Measurements from ENCODE around the gene CCL17. TPM values are rescaled to one million over a fixed set of nuclear protein-coding genes. Genes with fewer than 3 reads are reported as not detected.

Gene CCL17
- not detected in 2 replicates for polyA plus RNA-seq (2011; rRNA removed)
- not detected in 2 replicates for polyA minus RNA-seq (2011; rRNA and poly(A)+ RNA removed)

DNA sequence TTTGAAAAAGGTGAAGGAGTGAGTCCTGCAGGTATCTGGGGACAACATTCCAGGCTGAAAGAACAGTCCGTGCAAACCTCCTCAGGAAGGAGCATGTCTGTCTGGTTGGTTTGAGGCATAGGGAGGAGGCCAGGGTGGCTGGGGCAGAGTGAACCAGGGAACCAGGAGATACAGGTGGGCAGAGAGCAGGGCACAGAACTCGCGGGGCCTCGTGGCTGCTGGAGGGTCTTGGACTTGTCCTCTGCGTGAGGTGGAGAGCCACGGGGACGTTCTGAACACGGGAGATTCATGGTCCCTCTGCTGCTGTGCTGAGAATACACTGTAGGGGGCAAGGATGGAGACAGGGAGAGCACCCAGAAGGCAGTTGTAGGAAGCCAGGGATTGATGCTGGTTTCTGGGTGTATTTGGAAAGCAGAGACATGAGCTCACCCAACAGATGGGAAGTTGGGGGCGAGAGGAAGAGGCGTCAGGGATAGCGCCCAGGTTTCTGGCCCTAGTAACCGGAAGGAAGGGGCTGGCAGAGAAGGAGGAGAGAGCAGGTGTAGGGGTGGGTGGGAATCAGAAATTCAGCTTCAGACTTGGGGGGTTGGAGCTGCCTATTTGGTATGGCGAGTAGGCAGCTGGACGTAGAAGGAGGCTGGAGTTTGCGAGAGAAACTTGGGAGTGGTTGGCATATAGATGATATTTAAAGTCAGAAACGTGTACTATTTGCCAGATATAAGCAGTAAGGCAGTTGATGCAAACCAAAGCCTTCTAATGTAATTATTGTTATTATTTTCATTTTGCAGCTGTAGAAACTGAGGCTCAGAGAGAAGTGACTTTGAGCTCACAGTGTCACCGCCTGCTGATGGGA, at the start of gene CCL17:
CCL17 (plus strand) TSS at position 803 of the 853 bp plus-strand sequence. CDS start 9,166 bp downstream, outside the sequence.
- ChIA-PET POLR2A (no interaction called here), CTCF (interaction anchor here (0.9 to 3.2 kb wide), 3 partner anchors 12 to 115 kb away, joined by 3 to 21 read pairs (median 4); no protein-coding TSS in a partner anchor)
- no peak for DNase-seq (ENCODE audit: low read depth)
- peaks cover 10% of the 10 kb centered on the region for H3K27me3 ChIP-seq (ENCODE audit: control insufficient read depth, insufficient read depth, low read length)
- H3K36me3 ChIP-seq (ENCODE audit: control insufficient read depth, insufficient read depth, low read length): no peaks in the 10 kb centered on the region
- TF ChIP-seq, protein P1, sequence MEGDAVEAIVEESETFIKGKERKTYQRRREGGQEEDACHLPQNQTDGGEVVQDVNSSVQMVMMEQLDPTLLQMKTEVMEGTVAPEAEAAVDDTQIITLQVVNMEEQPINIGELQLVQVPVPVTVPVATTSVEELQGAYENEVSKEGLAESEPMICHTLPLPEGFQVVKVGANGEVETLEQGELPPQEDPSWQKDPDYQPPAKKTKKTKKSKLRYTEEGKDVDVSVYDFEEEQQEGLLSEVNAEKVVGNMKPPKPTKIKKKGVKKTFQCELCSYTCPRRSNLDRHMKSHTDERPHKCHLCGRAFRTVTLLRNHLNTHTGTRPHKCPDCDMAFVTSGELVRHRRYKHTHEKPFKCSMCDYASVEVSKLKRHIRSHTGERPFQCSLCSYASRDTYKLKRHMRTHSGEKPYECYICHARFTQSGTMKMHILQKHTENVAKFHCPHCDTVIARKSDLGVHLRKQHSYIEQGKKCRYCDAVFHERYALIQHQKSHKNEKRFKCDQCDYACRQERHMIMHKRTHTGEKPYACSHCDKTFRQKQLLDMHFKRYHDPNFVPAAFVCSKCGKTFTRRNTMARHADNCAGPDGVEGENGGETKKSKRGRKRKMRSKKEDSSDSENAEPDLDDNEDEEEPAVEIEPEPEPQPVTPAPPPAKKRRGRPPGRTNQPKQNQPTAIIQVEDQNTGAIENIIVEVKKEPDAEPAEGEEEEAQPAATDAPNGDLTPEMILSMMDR (IDR thresholded peaks at IDR 0.05; ENCODE audit: insufficient read depth, low read depth, low read length): no peak
- no peak within 1 kb of the TSS for H3K4me3 ChIP-seq (ENCODE audit: low read depth, low read length)

DNA sequence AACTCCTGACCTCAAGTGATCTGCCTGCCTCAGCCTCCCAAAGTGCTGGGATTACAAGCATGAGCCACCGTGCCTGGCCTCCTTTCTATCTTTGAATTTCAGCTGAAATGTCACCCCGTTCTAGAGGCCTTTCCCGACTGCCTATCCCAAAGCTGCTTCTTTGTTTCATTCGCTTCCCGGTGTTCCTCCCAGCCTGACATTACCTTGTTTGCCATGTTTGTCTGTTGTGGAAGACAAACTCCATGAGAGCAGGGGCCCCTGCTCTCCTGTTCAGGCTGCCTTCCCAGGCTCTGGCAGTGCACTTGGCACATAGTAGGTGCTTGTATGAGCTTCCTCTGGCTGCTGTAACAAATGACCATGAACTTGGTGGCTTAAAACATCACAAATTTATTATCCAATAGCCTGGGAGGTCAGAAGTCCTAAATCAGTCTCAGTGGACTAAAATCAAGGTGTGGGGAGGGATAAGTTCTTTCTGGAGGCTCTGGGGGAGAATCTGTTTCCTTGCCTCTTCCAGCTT, 48.6 kb upstream of the CCL17 start:
- POLR2A ChIA-PET: no interaction called here
- Histone ChIP-seq H3K4me3 (ENCODE audit: low read depth, low read length) (no peak overlapping the region), H3K27me3 (ENCODE audit: control insufficient read depth, insufficient read depth, low read length) (peaks cover 18% of the 10 kb centered on the region), H3K36me3 (ENCODE audit: control insufficient read depth, insufficient read depth, low read length) (no peaks in the 10 kb centered on the region)
- CTCF ChIA-PET: no interaction called here
- no peak for DNase-seq (ENCODE audit: low read depth)
- TF ChIP-seq, protein P1 (IDR thresholded peaks at IDR 0.05; ENCODE audit: insufficient read depth, low read depth, low read length): no peak

DNA sequence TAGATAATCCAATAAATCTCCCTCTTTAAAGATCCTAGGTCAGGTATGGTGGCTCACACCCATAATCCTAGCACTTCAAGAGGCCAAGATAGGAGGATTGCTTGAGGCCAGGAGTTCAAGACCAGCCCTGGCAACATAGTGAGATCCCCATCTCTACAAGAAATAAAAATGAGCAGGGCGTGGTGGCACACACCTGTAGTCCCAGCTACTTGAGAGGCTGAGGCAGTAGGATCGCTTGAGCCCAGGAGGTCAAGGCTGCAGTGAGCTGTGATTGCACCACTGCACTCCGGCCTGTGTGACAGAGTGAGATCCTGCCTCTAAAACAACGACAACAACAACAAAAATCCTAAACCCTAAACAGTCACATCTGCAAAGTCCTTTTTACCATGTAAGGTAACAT, 48.0 kb upstream of the CCL17 start:
- ChIA-PET CTCF (no interaction called here), POLR2A (no interaction called here)
- Histone ChIP-seq H3K36me3 (ENCODE audit: control insufficient read depth, insufficient read depth, low read length) (no peaks in the 10 kb centered on the region), H3K27me3 (ENCODE audit: control insufficient read depth, insufficient read depth, low read length) (peaks cover 21% of the 10 kb centered on the region), H3K4me3 (ENCODE audit: low read depth, low read length) (no peak overlapping the region)
- DNase-seq (ENCODE audit: low read depth): no peak
- TF ChIP-seq, protein P1 (IDR thresholded peaks at IDR 0.05; ENCODE audit: insufficient read depth, low read depth, low read length): no peak

DNA sequence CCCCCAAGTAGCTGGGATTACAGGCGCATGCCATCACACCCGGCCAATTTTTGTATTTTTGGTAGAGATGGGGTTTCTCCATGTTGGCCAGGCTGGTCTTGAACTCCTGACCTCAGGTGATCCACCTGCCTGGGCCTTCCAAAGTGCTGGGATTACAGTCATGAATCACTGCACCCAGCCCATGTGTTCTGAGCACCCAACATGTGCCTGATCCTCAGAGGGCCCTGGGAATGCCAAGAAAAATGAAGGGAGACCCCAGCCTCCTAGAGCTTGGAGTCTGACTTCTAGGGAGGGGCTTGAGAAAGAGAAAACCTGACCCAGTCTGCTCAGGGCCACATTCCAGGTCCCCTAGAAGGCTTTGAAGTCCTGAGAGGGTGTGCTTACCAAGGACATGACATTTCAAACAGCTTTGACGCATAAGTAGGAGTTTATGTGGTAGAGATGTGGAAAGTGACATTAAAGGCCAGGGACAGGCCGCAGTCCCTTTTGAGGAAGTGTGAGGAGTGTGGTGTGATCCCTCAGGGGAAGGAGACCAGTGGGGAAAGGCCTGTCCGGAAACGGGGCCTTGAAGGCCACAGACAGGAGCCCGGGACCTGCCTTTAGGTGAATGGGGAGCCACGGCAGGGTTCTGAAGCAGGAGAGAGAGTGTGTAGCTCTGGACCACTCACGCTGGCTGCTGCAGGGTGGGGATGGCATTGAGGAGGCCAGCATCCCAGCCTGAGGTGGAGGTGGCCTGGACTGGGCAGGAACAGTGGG, 47.1 kb upstream of the CCL17 start:
- CTCF ChIA-PET: no interaction called here
- H3K4me3 ChIP-seq (ENCODE audit: low read depth, low read length): no peak overlapping the region
- POLR2A ChIA-PET: no interaction called here
- no peaks in the 10 kb centered on the region for H3K36me3 ChIP-seq (ENCODE audit: control insufficient read depth, insufficient read depth, low read length)
- TF ChIP-seq, protein P1 (IDR thresholded peaks at IDR 0.05; ENCODE audit: insufficient read depth, low read depth, low read length): no peak
- DNase-seq (ENCODE audit: low read depth): no peak
- H3K27me3 ChIP-seq (ENCODE audit: control insufficient read depth, insufficient read depth, low read length): peaks cover 18% of the 10 kb centered on the region

DNA sequence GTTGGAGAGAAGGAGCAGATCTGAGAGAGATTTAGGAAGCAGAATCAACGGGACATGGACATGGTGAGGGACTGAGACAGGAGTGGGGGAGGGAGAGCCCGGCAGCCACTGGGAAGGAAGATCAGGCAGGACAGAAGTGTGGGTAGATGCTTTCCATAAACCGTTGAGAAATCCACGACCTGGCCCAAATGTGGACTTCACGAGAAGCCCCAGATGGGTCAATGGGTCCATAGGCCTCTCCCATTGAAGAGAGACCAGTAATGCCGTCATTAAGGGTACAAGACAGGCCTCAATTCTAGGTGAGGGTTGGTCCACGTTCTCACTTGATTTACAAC, 46.5 kb upstream of the CCL17 start:
- ChIA-PET POLR2A (no interaction called here), CTCF (no interaction called here)
- TF ChIP-seq, protein P1 (IDR thresholded peaks at IDR 0.05; ENCODE audit: insufficient read depth, low read depth, low read length): no peak
- H3K36me3 ChIP-seq (ENCODE audit: control insufficient read depth, insufficient read depth, low read length): no peaks in the 10 kb centered on the region
- no peak overlapping the region for H3K4me3 ChIP-seq (ENCODE audit: low read depth, low read length)
- peaks cover 15% of the 10 kb centered on the region for H3K27me3 ChIP-seq (ENCODE audit: control insufficient read depth, insufficient read depth, low read length)
- no peak for DNase-seq (ENCODE audit: low read depth)
